HepG2 (cell line): ENCODE data around the gene CNGA3. TPM values are rescaled to one million over a fixed set of nuclear protein-coding genes. Genes with fewer than 3 reads are reported as not detected.

Experiments used
- ATAC-seq: fragments of 200-7000 bp; cut with Tn5 transposase; 3 replicates; pipeline ENCODE4 v1.9.1; 2020; ENCODE audit warnings: mild to moderate bottlenecking, moderate library complexity
- BruUV-seq: library from RNA; stranded (reverse); fragments of 400-500 nt; replicated peaks from 2 replicates; lab custom pipeline; 2021; lab: Mats Ljungman, UMichigan
- CTCF ChIA-PET: fragments of 300-600 bp; formaldehyde crosslinking; extraction: SDS; loops from one replicate; lab custom pipeline; 2021; ENCODE audit warnings: low total read pairs, inconsistent platforms, low intra/inter-chr PET ratio; lab: Yijun Ruan, JAX
- POLR2A ChIA-PET: fragments of 350-600 bp; sonication (Branson Sonifier 250); formaldehyde crosslinking; loops from one replicate; lab custom pipeline; 2020; ENCODE audit warnings: antibody characterized with exemption, inconsistent platforms; lab: Yijun Ruan, JAX
- DNase-seq: peaks from one replicate; pipeline ENCODE4 v3.0.0-alpha.2; 2015; ENCODE audit warnings: low spot score
- FAIRE-seq: peaks from 3 replicates; lab custom pipeline; 2011; peaks lifted over from hg19 to GRCh38; lab: Jason Lieb, UNC
- H2AFZ ChIP-seq: one replicate; pipeline ENCODE4 v1.6.1; 2011; ENCODE audit warnings: low read length, inconsistent platforms
- H3K27ac ChIP-seq: fragments of 300-600 bp; 3 replicates; pipeline ENCODE4 v1.8.0; 2011; ENCODE audit warnings: mixed run types, mild to moderate bottlenecking, mixed read lengths, low read length, inconsistent platforms; ENCODE audit not compliant: insufficient read depth; ENCODE audit errors: extremely low read length
- H3K27me3 ChIP-seq, 2 experiments: fragments of 200-600 bp in 1 of 2; 2 replicates in 1 of 2; 3 replicates in 1 of 2; pipeline versions ENCODE4 v1.6.0 to v1.8.0; 2011; ENCODE audit warnings: low read length in 2 of 2, mild to moderate bottlenecking in 2 of 2, moderate library complexity in 2 of 2, inconsistent platforms in 1 of 2; ENCODE audit not compliant: insufficient read depth in 2 of 2, control insufficient read depth in 1 of 2
- H3K36me3 ChIP-seq, 2 experiments: fragments of 200-600 bp in 1 of 2; replicated peaks in 1 of 2; 2 replicates in 1 of 2; 3 replicates in 1 of 2; pipeline versions ENCODE4 v1.5.1 to v1.8.0; 2011; ENCODE audit warnings: low read length in 2 of 2, inconsistent platforms in 1 of 2; ENCODE audit not compliant: insufficient read depth in 2 of 2, control insufficient read depth in 1 of 2
- H3K4me1 ChIP-seq: 2 replicates; pipeline ENCODE4 v1.5.1; 2012; ENCODE audit warnings: low read length, inconsistent platforms; ENCODE audit not compliant: insufficient read depth
- H3K4me2 ChIP-seq: 2 replicates; pipeline ENCODE4 v1.6.0; 2011; ENCODE audit warnings: low read depth, low read length, inconsistent platforms
- H3K4me3 ChIP-seq, 3 experiments: fragments of 200-600 bp in 1 of 3; sonication (generic), shearing (Covaris generic) in 1 of 3; replicated peaks in 1 of 3; 2 replicates each; pipeline ENCODE4 v1.5.1; 2011 to 2016; ENCODE audit warnings: low read length in 3 of 3, inconsistent platforms in 2 of 3, low read depth in 2 of 3, mild to moderate bottlenecking in 2 of 3, control low read depth in 1 of 3, mixed read lengths in 1 of 3; ENCODE audit not compliant: insufficient read depth in 1 of 3
- H3K79me2 ChIP-seq: one replicate; pipeline ENCODE4 v1.6.1; 2011; ENCODE audit warnings: low read length, inconsistent platforms; ENCODE audit not compliant: insufficient read depth
- H3K9ac ChIP-seq: 2 replicates; pipeline ENCODE4 v1.6.0; 2011; ENCODE audit warnings: mild to moderate bottlenecking, low read depth, low read length, inconsistent platforms; ENCODE audit not compliant: insufficient read depth
- H3K9me3 ChIP-seq: 2 replicates; pipeline ENCODE4 v1.5.1; 2012; ENCODE audit warnings: mild to moderate bottlenecking, low read length
- H4K20me1 ChIP-seq: 2 replicates; pipeline ENCODE4 v1.6.0; 2011; ENCODE audit warnings: inconsistent platforms, mild to moderate bottlenecking, low read length, moderate library complexity; ENCODE audit not compliant: insufficient read depth
- ATAD3A ChIP-seq: sonication (generic); formaldehyde crosslinking; IDR thresholded peaks from 2 replicates; pipeline ENCODE4 v1.4.0; 2020; ENCODE audit warnings: missing genetic modification reagents
- EEA1 ChIP-seq: sonication (generic); formaldehyde crosslinking; IDR thresholded peaks from 2 replicates; pipeline ENCODE4 v1.5.1; 2020; ENCODE audit warnings: mild to moderate bottlenecking, missing genetic modification reagents, borderline replicate concordance
- KLF15 ChIP-seq: sonication (generic); formaldehyde crosslinking; IDR thresholded peaks from 2 replicates; pipeline ENCODE4 v1.8.1; 2023; ENCODE audit warnings: borderline replicate concordance, mild to moderate bottlenecking, inconsistent platforms, missing genetic modification reagents, mixed read lengths
- MAF1 ChIP-seq: sonication (generic); formaldehyde crosslinking; IDR thresholded peaks from 2 replicates; pipeline ENCODE4 v1.5.0; 2020; ENCODE audit warnings: missing genetic modification reagents, borderline replicate concordance
- MAFF ChIP-seq: IDR thresholded peaks from 2 replicates; pipeline ENCODE4 v1.6.1; 2011; ENCODE audit warnings: low read depth, low read length, improper control_type of control experiment
- MAFK ChIP-seq, 2 experiments: IDR thresholded peaks in 1 of 2; conservative IDR thresholded peaks in 1 of 2; 2 replicates each; pipeline ENCODE4 v1.6.1; 2011; ENCODE audit warnings: improper control_type of control experiment in 2 of 2, low read length in 2 of 2
- MIER3 ChIP-seq: IDR thresholded peaks from 2 replicates; pipeline ENCODE4 v1.6.1; 2016; ENCODE audit warnings: missing compliant biosample characterization, borderline replicate concordance
- PITX1 ChIP-seq: sonication (generic); formaldehyde crosslinking; IDR thresholded peaks from 2 replicates; pipeline ENCODE4 v1.5.1; 2020; ENCODE audit warnings: mild to moderate bottlenecking, missing genetic modification reagents
- RFXAP ChIP-seq: sonication (generic); formaldehyde crosslinking; IDR thresholded peaks from 2 replicates; pipeline ENCODE4 v1.4.0; 2020; ENCODE audit warnings: missing genetic modification reagents, borderline replicate concordance
- SATB2 ChIP-seq: sonication (generic); formaldehyde crosslinking; IDR thresholded peaks from 2 replicates; pipeline ENCODE4 v1.5.0; 2020; ENCODE audit warnings: missing genetic modification reagents
- SMYD3 ChIP-seq: sonication (generic); formaldehyde crosslinking; IDR thresholded peaks from 2 replicates; pipeline ENCODE4 v1.8.1; 2023; ENCODE audit warnings: mild to moderate bottlenecking, missing genetic modification reagents
- STAT5B ChIP-seq: sonication (generic); formaldehyde crosslinking; IDR thresholded peaks from 2 replicates; pipeline ENCODE4 v1.4.0; 2020; ENCODE audit warnings: missing genetic modification reagents
- TFAP4 ChIP-seq: sonication (generic); IDR thresholded peaks from 2 replicates; pipeline ENCODE4 v1.6.1; 2016; ENCODE audit warnings: low read depth, borderline replicate concordance
- ZBTB33 ChIP-seq: sonication (generic); formaldehyde crosslinking; IDR thresholded peaks from 2 replicates; pipeline ENCODE4 v1.4.0; 2020; ENCODE audit warnings: missing genetic modification reagents
- ZFP41 ChIP-seq: sonication (generic); formaldehyde crosslinking; IDR thresholded peaks from 2 replicates; pipeline ENCODE4 v1.4.0; 2020; ENCODE audit warnings: mild to moderate bottlenecking, missing genetic modification reagents, borderline replicate concordance
- ZNF839 ChIP-seq: sonication (generic); formaldehyde crosslinking; IDR thresholded peaks from 2 replicates; pipeline ENCODE4 v1.4.0; 2020; ENCODE audit warnings: missing genetic modification reagents, mild to moderate bottlenecking, borderline replicate concordance
- ZSCAN25 ChIP-seq: sonication (generic); formaldehyde crosslinking; IDR thresholded peaks from 2 replicates; pipeline ENCODE4 v1.8.0; 2022; ENCODE audit warnings: mild to moderate bottlenecking, missing genetic modification reagents
- WGBS: methylation state at CpG from one replicate; pipeline ENCODE4 v1.1.6; 2017; ENCODE audit warnings: low lambda C conversion rate; 5-methylcytosine and 5-hydroxymethylcytosine counted together
- in situ Hi-C: cut with HindIII; loops from 2 replicates; pipeline ENCODE4 v1.10.0; 2017; ENCODE audit warnings: low pct_unique_long_range_greater_than_20kb; ENCODE audit not compliant: extremely low pct_ligation_motif_present
- intact Hi-C: fragments of 100-400 bp; cut with micrococcal nuclease; formaldehyde crosslinking; loops from one replicate; pipeline ENCODE4 v1.10.0; 2022; ENCODE audit not compliant: unreplicated experiment
- polyA plus RNA-seq, 8 experiments: library from polyadenylated mRNA; depleted of rRNA in 3 of 8; stranded (reverse) in 7 of 8; unstranded in 1 of 8; fragments of >200 nt; fragmentation: Illumina TruSeq in 4 of 8; extraction: Trizol in 4 of 8; gene quantifications; 2 replicates each; pipeline versions ENCODE4 v1.2.1 to v1.2.3, GENCODE V29; 2011 to 2016; ENCODE audit warnings: low read depth in 4 of 8, missing spikeins in 1 of 8, mixed read lengths in 1 of 8; ENCODE audit not compliant: insufficient read depth in 1 of 8
- total RNA-seq, 5 experiments: library from RNA; depleted of rRNA; stranded (reverse); fragments of >200 nt; fragmentation: Illumina TruSeq; extraction: Trizol; gene quantifications; 2 replicates each; pipeline ENCODE4 v1.2.3, GENCODE V29; 2016; ENCODE audit warnings: low read depth in 1 of 5

CNGA3 gene
- total and polyA plus RNA-seq, 2 of the 13 experiments (the other 11 are each of a cell fraction or from before 2014, with no cell fraction given) = not detected

GRCh38 chr2:98311090-98311489 is 35.2 kb upstream of the CNGA3 start:
- Histone ChIP-seq H3K4me3 (no peak overlapping the region), H3K9me3 (no peaks in the 10 kb centered on the region), H2AFZ (no peak overlapping the region), H3K4me2 (no peak overlapping the region), H3K9ac (no peak overlapping the region), H3K27me3 (peaks cover 1 to 41% of the 10 kb centered on the region in 2 experiments), H4K20me1 (no peaks in the 10 kb centered on the region), H3K27ac (no peak overlapping the region), H3K4me1 (no peaks in the 10 kb centered on the region), H3K79me2 (no peaks in the 10 kb centered on the region), H3K36me3 (no peaks in the 10 kb centered on the region)
- no peak for FAIRE-seq
- intact Hi-C loops = no loop called here
- no peak for DNase-seq
- POLR2A ChIA-PET = no interaction called here
- CTCF ChIA-PET = no interaction called here
- no TSS peak for BruUV-seq
- WGBS = 28% methylated on average over 3 of the region's 3 CpGs
- ATAC-seq = no peak
- in situ Hi-C loops = no loop called here
- no peak for TF ChIP-seq PITX1 (CRISPR knock-in tag)
- no peak for TF ChIP-seq MAF1 (CRISPR knock-in tag)
- no peak for TF ChIP-seq ZFP41 (CRISPR knock-in tag)
- TF ChIP-seq SMYD3 (CRISPR knock-in tag) = no peak
- peak; percentile 96 for TF ChIP-seq MAFF
- peak; percentile 97 to 98 for TF ChIP-seq MAFK (conservative IDR thresholded peaks at IDR 0.05 in 1 of 2, IDR thresholded peaks at IDR 0.05 in 1 of 2; ENCODE audit: low read length in 2 of 2)
- TF ChIP-seq STAT5B (CRISPR knock-in tag) = no peak

GRCh38 chr2:98311771-98312545 is 34.3 kb upstream of the CNGA3 start:
- WGBS = 36% methylated on average over 32 of the region's 33 CpGs
- intact Hi-C loops = no loop called here
- no peaks in the 10 kb centered on the region for H3K36me3 ChIP-seq
- ATAC-seq (peak; percentile 48; the same call in 2 of the 3 replicates), FAIRE-seq (no peak), DNase-seq (no peak)
- H3K27ac ChIP-seq = no peak overlapping the region
- no peaks in the 10 kb centered on the region for H4K20me1 ChIP-seq
- H3K9me3 ChIP-seq = no peaks in the 10 kb centered on the region
- no peak overlapping the region for H3K9ac ChIP-seq
- ChIA-PET POLR2A (no interaction called here), CTCF (no interaction called here)
- H3K79me2 ChIP-seq = no peaks in the 10 kb centered on the region
- in situ Hi-C loops = no loop called here
- H3K4me1 ChIP-seq = no peaks in the 10 kb centered on the region
- H3K4me3 ChIP-seq = no peak overlapping the region
- H2AFZ ChIP-seq = no peak overlapping the region
- H3K4me2 ChIP-seq = no peak overlapping the region
- H3K27me3 ChIP-seq = peaks cover 1 to 41% of the 10 kb centered on the region in 2 experiments
- BruUV-seq = no TSS peak
- TF ChIP-seq TFAP4 = no peak
- no peak for TF ChIP-seq SATB2 (CRISPR knock-in tag)
- TF ChIP-seq KLF15 = no peak
- no peak for TF ChIP-seq EEA1 (CRISPR knock-in tag)
- TF ChIP-seq ATAD3A (CRISPR knock-in tag) = no peak
- TF ChIP-seq RFXAP = no peak
- TF ChIP-seq ZNF839 (CRISPR knock-in tag) = no peak
- TF ChIP-seq MIER3 (CRISPR knock-in tag) = no peak
- no peak for TF ChIP-seq ZSCAN25
- TF ChIP-seq ZBTB33 (CRISPR knock-in tag) = peak; percentile 40; the same call in 1 of the 2 replicates
